A172 (cell line): Measurements from ENCODE around the gene HDDC3. TPM values are rescaled to one million over a fixed set of nuclear protein-coding genes. Genes with fewer than 3 reads are reported as not detected.
A peak's percentile ranks its signal among the peaks of the same experiment; 100 is the strongest.

ENCODE experiments used
- DNase-seq: peaks from one replicate; pipeline ENCODE4 v3.0.0-alpha.2; 2015; ENCODE audit warnings: low spot score
- total RNA-seq: library from RNA; depleted of rRNA; stranded (reverse); fragments of >200 nt; shearing (Covaris generic); gene quantifications from 2 replicates; pipeline ENCODE4 v1.2.3, GENCODE V29; 2014; rRNA removed

The HDDC3 gene
- 11.3 and 15.4 TPM in 2 replicates for total RNA-seq

- peak; percentile 62 for DNase-seq
Observed at GRCh38 chr15:90931828-90932659, at the start of gene HDDC3. TSS of gene HDDC3 (minus strand) at chr15:90932549. CDS start at chr15:90932540, 9 bp downstream.

- no peak for DNase-seq
Observed at GRCh38 chr15:90982135-90982534, 49.8 kb upstream of the HDDC3 start.

GRCh38 chr15:90981681-90982080, 49.3 kb upstream of the HDDC3 start:
- DNase-seq = no peak

GRCh38 chr15:90979582-90979981, 47.2 kb upstream of the HDDC3 start:
- no peak for DNase-seq

GRCh38 chr15:90974216-90974615, 41.9 kb upstream of the HDDC3 start:
- DNase-seq = no peak

- no peak for DNase-seq
Observed at GRCh38 chr15:90972133-90972532, 39.8 kb upstream of the HDDC3 start.

- no peak for DNase-seq
Observed at GRCh38 chr15:90970274-90970673, 37.9 kb upstream of the HDDC3 start.

GRCh38 chr15:90968434-90968833, 36.1 kb upstream of the HDDC3 start:
- no peak for DNase-seq

- DNase-seq = no peak
Observed at GRCh38 chr15:90967206-90967605, 34.9 kb upstream of the HDDC3 start.

- no peak for DNase-seq
Observed at GRCh38 chr15:90966262-90966661, 33.9 kb upstream of the HDDC3 start.

GRCh38 chr15:90962021-90962420, 29.7 kb upstream of the HDDC3 start:
- no peak for DNase-seq

- no peak for DNase-seq
Observed at GRCh38 chr15:90960298-90961091, 28.1 kb upstream of the HDDC3 start.

- DNase-seq = no peak
Observed at GRCh38 chr15:90959894-90960293, 27.5 kb upstream of the HDDC3 start.

- DNase-seq = no peak
Observed at GRCh38 chr15:90959028-90959595, 26.8 kb upstream of the HDDC3 start.

GRCh38 chr15:90957791-90958190, 25.4 kb upstream of the HDDC3 start:
- DNase-seq = no peak

GRCh38 chr15:90957031-90957790, 24.9 kb upstream of the HDDC3 start:
- DNase-seq = no peak

GRCh38 chr15:90956274-90957030, 24.1 kb upstream of the HDDC3 start:
- DNase-seq = no peak

- DNase-seq = no peak
Observed at GRCh38 chr15:90955624-90956273, 23.4 kb upstream of the HDDC3 start.

- DNase-seq = peak; percentile 70
Observed at GRCh38 chr15:90954712-90955623, 22.6 kb upstream of the HDDC3 start, which contains the start of gene RCCD1. TSS of gene RCCD1 (plus strand) at chr15:90954884. CDS start at chr15:90956735, 1,851 bp downstream.
